Fibroblast of skin of scalp (primary cell): ENCODE data around the gene PDE4B.
"Not testable (repeated sequence)": the region's sequence is repeated elsewhere in the genome, so short reads cannot be mapped to it uniquely, and the experiment has no call there.

Experiments used
- DNase-seq: peaks from one replicate; pipeline ENCODE4 v3.0.0-alpha.2; 2013

The PDE4B gene

GRCh38 chr1:66402194-66402593 lies 609.5 kb downstream of the PDE4B start:
- DNase-seq, result peak; percentile 77

GRCh38 chr1:66403007-66403731 lies 610.5 kb downstream of the PDE4B start:
- DNase-seq, result no peak

- DNase-seq, result no peak
These were observed 612.4 kb downstream of the PDE4B start for GRCh38 chr1:66405061-66405460.

GRCh38 chr1:66411449-66411848 lies 618.8 kb downstream of the PDE4B start:
- DNase-seq, result peak; percentile 55

- peak; percentile 8 for DNase-seq
These were observed 620.0 kb downstream of the PDE4B start for GRCh38 chr1:66412704-66413103.

GRCh38 chr1:66413136-66413837 lies 620.6 kb downstream of the PDE4B start:
- no peak for DNase-seq

- DNase-seq, result no peak
These were observed 621.1 kb downstream of the PDE4B start for GRCh38 chr1:66413838-66414175.

GRCh38 chr1:66415281-66415680 lies 622.6 kb downstream of the PDE4B start:
- no peak for DNase-seq

- no peak for DNase-seq
These were observed 623.2 kb downstream of the PDE4B start for GRCh38 chr1:66415866-66416265.

GRCh38 chr1:66416295-66416694 lies 623.6 kb downstream of the PDE4B start:
- no peak for DNase-seq

- no peak for DNase-seq
These were observed 625.3 kb downstream of the PDE4B start for GRCh38 chr1:66418021-66418420.

GRCh38 chr1:66420171-66420570 lies 627.5 kb downstream of the PDE4B start:
- not testable (repeated sequence) for DNase-seq

GRCh38 chr1:66420906-66421305 lies 628.2 kb downstream of the PDE4B start:
- DNase-seq, result not testable (repeated sequence)

- DNase-seq, result no peak
These were observed 630.1 kb downstream of the PDE4B start for GRCh38 chr1:66422804-66423203.
